Naive B cell (primary cell): ENCODE results near the gene TACR3. TPM values are rescaled to one million over a fixed set of nuclear protein-coding genes. Genes with fewer than 3 reads are reported as not detected.
"Not testable (repeated sequence)": the region's sequence is repeated elsewhere in the genome, so short reads cannot be mapped to it uniquely, and the experiment has no call there.

Experiments used
- ATAC-seq, 2 donors: fragments of 150-1000 bp; cut with Tn5 transposase; 2 replicates each; pipeline ENCODE4 v1.10.0; 2021; ENCODE audit warnings: low read depth in 2 of 2, mild to moderate bottlenecking in 2 of 2, moderate library complexity in 2 of 2
- DNase-seq: peaks from one replicate; pipeline ENCODE4 v3.0.0; 2022
- H3K27ac Mint-ChIP-seq, 6 donors: one replicate each; pipeline ENCODE4 v1.8.0; 2020 to 2022; ENCODE audit warnings: mild to moderate bottlenecking in 6 of 6, mixed read lengths in 6 of 6, moderate library complexity in 5 of 6, inconsistent platforms in 2 of 6
- H3K27me3 Mint-ChIP-seq, 3 donors: one replicate each; pipeline ENCODE4 v1.8.0; 2021 to 2022; ENCODE audit warnings: mixed read lengths in 3 of 3, mild to moderate bottlenecking in 1 of 3
- H3K36me3 Mint-ChIP-seq, 2 donors: one replicate each; pipeline ENCODE4 v1.8.0; 2020 to 2022; ENCODE audit warnings: mixed read lengths in 2 of 2, inconsistent platforms in 1 of 2, mild to moderate bottlenecking in 1 of 2
- H3K4me1 Mint-ChIP-seq, 3 donors: one replicate each; pipeline ENCODE4 v1.8.0; 2020 to 2022; ENCODE audit warnings: mixed read lengths in 3 of 3, inconsistent platforms in 1 of 3, mild to moderate bottlenecking in 1 of 3, moderate library complexity in 1 of 3
- H3K4me3 Mint-ChIP-seq, 8 donors: one replicate each; pipeline ENCODE4 v1.8.0; 2020 to 2022; ENCODE audit warnings: mild to moderate bottlenecking in 8 of 8, mixed read lengths in 8 of 8, moderate library complexity in 8 of 8, inconsistent platforms in 2 of 8
- H3K9me3 Mint-ChIP-seq, 7 donors: one replicate each; pipeline ENCODE4 v1.8.0; 2020 to 2022; ENCODE audit warnings: mixed read lengths in 7 of 7, mild to moderate bottlenecking in 5 of 7, inconsistent platforms in 2 of 7, moderate library complexity in 1 of 7
- polyA plus RNA-seq, 6 donors: library from polyadenylated mRNA; unstranded; fragments of 300-500 nt; fragmentation: Illumina TruSeq; gene quantifications; one replicate each; pipeline ENCODE4 v1.2.3, GENCODE V29; 2021; ENCODE audit warnings: low read depth in 6 of 6

The TACR3 gene
- polyA plus RNA-seq, 6 donors from 2014 or later: not detected

DNA sequence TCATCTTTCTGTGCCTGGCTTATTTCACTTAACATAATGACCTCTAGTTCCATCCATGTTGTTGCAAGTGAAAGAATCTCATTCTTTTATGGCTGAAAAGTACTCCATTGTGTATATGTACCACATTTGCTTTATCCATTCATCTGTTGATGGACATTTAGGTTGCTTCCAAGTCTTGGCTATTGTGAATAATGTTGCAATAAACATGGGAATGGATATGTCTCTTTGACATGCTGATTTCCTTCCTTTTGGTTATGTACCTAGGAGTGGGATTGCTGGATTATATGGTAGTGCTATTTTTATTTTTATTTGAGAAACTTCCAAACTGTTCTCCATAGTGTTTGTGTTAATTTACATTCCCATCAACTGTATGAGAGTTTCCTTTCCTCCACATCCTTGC lies 71.2 kb downstream of the TACR3 start:
- H3K4me1 Mint-ChIP-seq: no peaks in the 10 kb centered on the region
- H3K27ac Mint-ChIP-seq: no peak overlapping the region
- H3K27me3 Mint-ChIP-seq: no peaks in the 10 kb centered on the region
- H3K9me3 Mint-ChIP-seq: peaks cover 0 to 7% (median 5%) of the 10 kb centered on the region in 7 donors
- H3K36me3 Mint-ChIP-seq: no peaks in the 10 kb centered on the region
- ATAC-seq: no peak
- DNase-seq: no peak
- no peak overlapping the region for H3K4me3 Mint-ChIP-seq

DNA sequence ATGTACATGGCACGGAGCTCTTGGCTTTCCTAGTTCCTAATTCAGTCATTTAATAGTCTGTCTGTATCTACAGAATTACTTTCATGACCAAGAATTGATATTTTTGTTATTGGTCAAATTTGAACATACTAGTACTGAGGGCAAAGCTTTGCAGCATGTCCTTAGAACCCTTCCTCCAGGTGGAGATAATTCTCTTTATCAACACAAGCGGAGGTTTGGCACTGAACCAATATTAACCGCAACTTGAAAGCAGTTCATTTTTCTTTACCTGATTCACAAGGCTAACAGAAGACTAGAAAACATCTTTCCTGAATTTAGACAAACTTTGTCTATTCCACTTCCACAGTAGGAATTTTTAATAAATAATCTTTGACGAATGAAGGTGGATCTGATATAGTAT lies 73.8 kb downstream of the TACR3 start:
- no peak overlapping the region for H3K27ac Mint-ChIP-seq
- H3K4me3 Mint-ChIP-seq: no peak overlapping the region
- H3K4me1 Mint-ChIP-seq: no peaks in the 10 kb centered on the region
- DNase-seq: no peak
- H3K36me3 Mint-ChIP-seq: no peaks in the 10 kb centered on the region
- peaks cover 0 to 4% (median 2%) of the 10 kb centered on the region in 7 donors for H3K9me3 Mint-ChIP-seq
- no peak for ATAC-seq
- no peaks in the 10 kb centered on the region for H3K27me3 Mint-ChIP-seq

DNA sequence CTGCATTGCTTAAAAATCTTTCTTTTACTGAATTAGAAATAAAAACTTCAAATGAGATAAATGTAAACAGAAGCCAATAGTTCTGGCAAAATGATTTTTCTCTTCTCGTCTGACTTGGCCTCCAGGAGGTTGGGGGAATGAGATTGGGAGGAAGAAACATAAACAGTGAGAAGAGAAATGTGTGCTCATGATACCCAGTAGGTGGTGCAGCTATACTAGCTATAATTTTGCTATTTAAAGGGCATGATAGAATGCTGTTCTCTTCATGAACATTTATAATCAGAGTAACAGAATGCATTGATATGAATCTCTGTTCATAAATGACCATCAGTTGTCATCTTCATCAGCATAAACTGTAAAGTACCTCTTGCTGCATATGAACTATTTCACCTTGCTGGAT lies 85.5 kb downstream of the TACR3 start:
- Mint-ChIP-seq H3K36me3 (no peaks in the 10 kb centered on the region), H3K4me1 (no peaks in the 10 kb centered on the region), H3K27me3 (no peaks in the 10 kb centered on the region), H3K27ac (no peak overlapping the region), H3K4me3 (no peak overlapping the region), H3K9me3 (peaks cover 0 to 7% (median 2%) of the 10 kb centered on the region in 7 donors)
- DNase-seq (no peak), ATAC-seq (no peak)

DNA sequence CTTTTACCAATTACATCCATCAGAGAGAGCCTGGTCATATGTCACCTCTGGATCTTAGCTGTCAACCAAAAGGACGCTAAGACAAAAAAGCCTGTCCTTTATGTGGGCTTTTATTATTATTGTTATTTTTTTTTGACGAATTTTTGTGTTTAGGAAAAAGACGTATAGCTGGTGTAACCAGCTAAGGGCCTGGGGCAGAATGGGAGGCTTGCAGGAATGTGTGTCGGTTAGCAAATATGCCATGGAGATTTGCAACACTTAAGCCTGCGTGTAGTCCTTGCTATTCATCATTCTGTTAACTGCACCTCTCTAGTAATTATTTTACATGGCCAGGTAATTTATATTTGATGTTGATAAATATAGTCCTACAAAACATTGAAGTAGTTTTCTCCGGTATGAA lies 93.5 kb downstream of the TACR3 start:
- H3K9me3 Mint-ChIP-seq: peaks cover 0 to 7% (median 6%) of the 10 kb centered on the region in 7 donors
- no peaks in the 10 kb centered on the region for H3K4me1 Mint-ChIP-seq
- DNase-seq (no peak), ATAC-seq (no peak)
- H3K36me3 Mint-ChIP-seq: no peaks in the 10 kb centered on the region
- no peak overlapping the region for H3K4me3 Mint-ChIP-seq
- no peaks in the 10 kb centered on the region for H3K27me3 Mint-ChIP-seq
- no peak overlapping the region for H3K27ac Mint-ChIP-seq

DNA sequence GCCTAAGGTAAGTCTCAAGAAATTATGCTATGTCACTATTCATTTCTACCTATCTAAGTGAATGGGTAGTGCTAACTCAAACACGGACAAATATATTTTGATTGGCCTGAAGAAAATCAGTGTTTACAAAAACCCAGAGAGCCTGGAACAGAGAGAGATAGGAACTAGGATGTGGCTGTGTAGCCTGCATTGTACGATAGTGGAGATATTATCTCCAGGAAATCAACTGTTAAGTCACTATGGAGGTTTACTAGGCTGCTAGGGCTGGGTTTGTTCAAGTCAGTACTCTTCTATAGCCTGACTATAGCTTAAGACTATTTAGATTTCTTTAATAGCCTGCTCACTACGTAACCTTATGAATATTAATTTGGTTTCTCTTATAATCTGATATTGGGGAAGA lies 127.9 kb downstream of the TACR3 start:
- Mint-ChIP-seq H3K27ac (no peak overlapping the region), H3K27me3 (no peaks in the 10 kb centered on the region)

DNA sequence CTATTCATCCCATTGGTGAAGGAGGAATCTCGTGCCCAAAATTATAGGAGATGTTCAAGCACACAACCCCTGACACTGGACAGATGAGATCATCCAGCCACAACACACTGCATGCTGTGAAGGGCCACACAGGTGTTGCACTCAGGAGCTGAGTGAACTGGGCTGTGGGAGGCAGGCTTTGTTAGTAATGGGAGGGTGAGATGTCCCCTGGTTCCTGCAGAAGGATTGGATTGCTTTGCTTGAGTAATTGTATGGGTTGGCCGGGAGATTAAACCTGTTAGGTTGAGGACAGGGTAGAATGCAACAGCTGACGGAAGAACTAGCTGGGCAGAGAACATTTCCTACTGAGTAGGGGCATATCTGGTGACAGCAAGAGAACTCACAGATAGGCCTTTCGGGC lies 152.2 kb downstream of the TACR3 start:
- Mint-ChIP-seq H3K27me3 (no peaks in the 10 kb centered on the region), H3K36me3 (no peaks in the 10 kb centered on the region), H3K9me3 (peaks cover 0 to 6% (median 0%) of the 10 kb centered on the region in 7 donors), H3K27ac (no peak overlapping the region), H3K4me3 (no peak overlapping the region), H3K4me1 (no peaks in the 10 kb centered on the region)
- ATAC-seq (no peak), DNase-seq (no peak)

More for the DNA sequence above, 127.9 kb downstream of the TACR3 start:
- Mint-ChIP-seq H3K36me3 (no peaks in the 10 kb centered on the region), H3K4me1 (no peaks in the 10 kb centered on the region), H3K4me3 (no peak overlapping the region), H3K9me3 (peaks cover 0 to 5% (median 0%) of the 10 kb centered on the region in 7 donors)
- no peak for DNase-seq
- ATAC-seq: no peak

DNA sequence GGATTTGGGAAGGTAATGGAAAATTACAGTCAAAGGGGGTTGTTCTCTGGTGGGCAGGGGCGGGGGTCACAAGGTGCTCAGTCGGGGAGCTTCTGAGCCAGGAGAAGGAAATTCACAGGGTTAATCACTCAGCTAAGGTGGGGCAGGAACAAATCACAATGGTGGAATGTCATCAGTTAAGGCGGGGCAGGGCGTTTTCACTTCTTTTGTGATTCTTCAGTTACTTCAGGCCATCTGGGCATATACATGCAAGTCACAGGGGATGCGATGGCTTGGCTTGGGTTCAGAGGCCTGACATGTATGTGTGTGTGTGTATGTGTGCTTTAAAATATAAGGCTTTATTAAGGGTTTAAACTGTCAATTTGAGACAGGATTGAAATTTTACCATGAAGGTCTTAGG lies 160.6 kb downstream of the TACR3 start:
- DNase-seq, H3K4me1 Mint-ChIP-seq, ATAC-seq, H3K4me3 Mint-ChIP-seq, H3K27me3 Mint-ChIP-seq, H3K36me3 Mint-ChIP-seq, H3K27ac Mint-ChIP-seq: not testable (repeated sequence)
- peaks cover 0 to 18% (median 4%) of the 10 kb centered on the region in 7 donors for H3K9me3 Mint-ChIP-seq
